Measurements from ENCODE around the gene ZNF492.
"Not testable (repeated sequence)": the region's sequence is repeated elsewhere in the genome, so short reads cannot be mapped to it uniquely, and the experiment has no call there.

The ZNF492 gene
- total RNA-seq: 1.9 to 3.1 reads per million in 2 donors

DNA sequence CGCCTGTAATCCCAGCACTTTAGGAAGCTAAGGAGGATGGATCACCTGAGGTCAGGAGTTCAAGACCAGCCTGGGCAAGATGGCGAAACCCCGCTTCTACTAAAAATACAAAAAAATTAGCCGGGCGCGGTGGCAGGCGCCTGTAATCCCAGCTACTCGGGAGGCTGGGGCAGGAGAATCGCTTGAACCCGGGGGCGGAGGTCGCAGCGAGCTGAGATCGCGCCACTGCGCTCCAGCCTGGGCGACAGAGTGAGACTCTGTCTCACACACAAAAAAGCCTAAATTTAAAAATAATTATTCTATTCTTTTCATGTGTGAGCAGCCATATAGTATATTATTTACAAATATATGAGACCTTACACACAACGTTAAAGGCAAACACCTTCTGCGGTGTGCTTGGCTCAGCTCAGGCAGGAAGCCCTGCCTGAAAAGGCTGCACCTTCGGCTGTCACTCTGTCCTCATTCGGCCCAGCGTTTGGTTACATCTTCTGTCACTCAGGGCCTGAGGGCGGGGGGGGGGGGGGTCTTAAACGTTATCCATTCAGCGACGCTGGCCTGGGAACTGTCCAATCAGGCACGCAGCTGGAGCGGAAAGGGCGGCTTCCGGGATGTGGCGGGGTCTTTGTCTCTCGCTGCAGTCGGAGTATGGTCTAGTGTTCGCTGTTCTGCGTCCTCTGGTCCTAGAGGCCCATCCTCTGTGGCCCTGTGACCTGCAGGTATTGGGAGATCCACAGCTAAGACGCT is at the start of gene ZNF492:
ZNF492 (plus strand) TSS at position 619 of the 744 bp plus-strand sequence. CDS start 19,076 bp downstream, outside the sequence.
- peak; percentile 44 to 93 (median 66) for DNase-seq

DNA sequence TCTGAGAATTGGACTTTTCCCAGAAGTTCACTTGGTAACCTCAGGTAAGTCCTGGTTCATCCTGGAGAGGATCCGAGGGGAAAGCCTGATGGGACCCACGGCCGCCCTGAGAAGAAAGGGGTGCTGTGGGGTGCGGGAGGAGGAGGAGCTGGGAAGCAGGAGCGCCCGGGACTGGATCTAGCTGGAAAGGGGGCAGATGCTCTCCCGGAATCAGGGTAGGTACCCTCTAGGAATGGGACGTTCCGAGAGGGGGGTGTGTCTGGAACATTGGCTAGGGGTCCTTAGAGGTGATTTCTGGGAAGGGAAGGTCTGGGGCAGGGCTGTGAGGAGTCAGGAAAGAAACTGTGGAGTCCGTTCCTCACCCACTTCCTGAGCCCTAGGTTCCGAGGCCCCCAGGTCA is 38.7 kb upstream of the ZNF492 start:
- DNase-seq: no peak

DNA sequence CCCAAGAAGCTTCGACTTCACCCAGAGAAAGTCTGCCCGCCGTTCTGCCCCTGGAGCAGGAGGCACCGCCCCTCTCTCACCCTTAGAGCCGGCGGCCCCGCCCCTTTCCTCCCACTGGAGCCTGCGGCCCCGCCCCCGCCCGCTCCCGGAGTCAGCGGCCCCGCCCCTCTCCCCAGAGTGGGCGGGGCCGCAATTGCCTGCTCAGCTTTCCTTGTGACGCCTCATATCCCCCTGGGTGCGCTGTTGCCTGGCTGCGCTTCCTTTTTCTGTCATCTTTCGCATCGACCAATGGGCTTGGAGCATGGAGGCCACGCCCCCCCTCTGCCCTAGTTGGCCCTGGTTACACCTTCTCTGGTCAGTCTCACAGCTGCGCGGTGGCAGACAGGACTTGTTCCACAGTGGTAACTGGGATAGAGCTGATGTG is 38.2 kb upstream of the ZNF492 start:
- DNase-seq: no peak

DNA sequence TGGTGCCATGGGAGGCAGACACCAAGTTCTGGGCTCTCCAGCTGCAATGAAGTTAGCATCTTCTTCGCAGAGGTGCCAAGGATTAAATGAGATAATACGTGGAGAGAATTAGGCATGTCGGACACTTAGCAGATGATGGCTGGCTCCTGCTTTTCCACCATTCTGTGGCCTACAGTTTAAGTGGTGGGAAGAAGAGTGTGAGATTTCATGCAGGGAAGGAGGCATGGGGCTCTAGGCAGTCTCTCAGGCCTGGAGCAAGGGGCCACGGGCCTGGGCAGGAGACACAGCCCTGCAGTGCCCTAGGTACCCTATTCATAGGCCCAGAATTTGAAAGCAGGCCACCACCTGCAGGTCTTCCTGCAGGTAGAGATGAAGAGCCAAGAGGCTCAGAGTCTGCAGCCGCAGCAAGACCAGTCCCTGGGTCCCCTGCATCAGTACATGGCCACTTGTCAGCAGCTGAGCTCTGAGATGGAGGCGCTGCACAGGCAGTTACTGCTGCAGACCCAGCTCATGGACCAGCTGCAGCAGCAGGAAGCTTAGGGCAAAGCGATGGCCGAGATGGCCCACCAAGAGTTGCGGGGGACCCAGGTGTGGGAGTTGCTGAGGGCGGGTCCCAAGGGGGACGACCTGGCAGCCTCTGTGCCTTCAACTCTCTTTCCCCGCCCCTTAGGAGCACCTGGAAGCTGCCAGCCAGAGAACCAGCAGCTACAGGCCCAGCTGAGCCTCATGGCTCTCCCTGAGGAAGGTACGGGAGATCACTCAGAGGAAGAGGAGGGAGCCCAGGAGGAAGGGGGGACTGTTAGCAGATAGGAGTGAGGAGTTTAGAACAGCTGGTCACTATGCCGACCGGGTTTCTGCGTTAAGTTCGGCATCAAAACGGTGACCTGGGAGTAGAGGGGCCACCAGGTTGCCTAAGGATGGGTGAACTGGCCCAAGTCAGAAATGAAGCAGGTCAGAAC is 33.2 kb upstream of the ZNF492 start:
- no peak for DNase-seq

DNA sequence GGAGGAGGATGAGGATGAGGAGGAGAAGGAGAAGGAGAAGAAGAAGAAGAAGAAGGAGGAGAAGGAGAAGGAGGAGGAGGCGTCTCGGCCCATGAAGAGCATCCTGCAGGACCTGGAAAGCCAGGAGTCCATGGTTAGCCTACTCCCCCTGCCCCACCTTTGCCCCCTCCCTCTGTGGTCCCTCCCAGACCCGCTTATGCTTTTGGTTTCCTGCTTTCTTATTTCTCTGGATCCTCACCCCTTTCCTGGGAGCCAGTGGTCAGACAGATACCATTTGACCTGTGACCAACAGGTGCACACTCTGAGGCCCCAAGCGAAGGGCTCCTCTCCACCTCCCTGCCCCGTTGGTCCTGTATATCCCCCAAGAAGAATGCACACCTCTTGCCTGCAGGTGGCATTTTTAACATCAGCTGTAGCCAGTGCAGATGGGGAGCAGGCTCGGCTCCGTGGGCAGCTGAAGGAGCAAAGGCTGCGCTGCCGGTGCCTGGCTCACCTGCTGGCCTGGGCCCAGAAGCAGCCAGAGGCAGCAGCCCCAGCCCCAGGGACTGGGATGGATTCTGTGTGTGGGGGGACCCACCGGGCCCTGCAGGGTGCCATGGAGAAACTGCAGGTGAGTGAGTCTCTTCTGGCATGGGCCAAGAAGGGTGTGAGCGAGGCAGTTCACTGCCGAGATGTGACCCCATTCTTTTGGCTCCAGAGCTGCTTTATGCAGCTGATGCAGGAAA is 32.1 kb upstream of the ZNF492 start:
- no peak for DNase-seq

DNA sequence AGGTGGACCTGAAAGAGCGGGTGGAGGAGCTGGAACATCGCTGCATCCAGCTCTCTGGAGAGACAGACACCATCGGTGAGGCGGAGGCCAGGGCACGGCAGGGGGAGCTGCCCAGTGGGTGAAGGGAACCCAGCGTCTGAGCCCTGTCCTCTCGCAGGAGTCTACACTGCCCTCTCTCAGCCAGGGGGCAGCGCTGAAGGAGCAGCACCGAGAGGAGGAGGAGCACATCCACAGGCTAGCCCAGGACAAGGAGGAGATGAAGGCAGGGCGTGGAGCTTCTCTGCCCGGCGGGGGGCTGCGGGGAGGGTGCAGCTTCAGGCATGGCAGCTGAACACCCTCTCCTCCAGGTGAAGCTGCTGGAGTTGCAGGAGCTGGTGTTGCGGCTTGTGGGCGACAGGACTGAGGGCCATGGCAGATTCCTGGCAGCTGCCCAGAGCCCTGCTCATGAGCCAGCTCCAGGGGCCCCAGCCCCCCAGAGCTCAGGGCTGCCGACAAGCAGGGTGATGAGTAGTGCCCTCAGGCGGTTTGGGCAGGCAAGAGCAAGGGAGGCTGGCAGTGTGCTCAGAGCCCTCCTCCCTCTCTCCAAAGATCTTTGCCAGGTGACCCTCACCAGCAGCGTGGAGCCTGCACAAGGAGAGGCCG is 31.4 kb upstream of the ZNF492 start:
- no peak for DNase-seq

DNA sequence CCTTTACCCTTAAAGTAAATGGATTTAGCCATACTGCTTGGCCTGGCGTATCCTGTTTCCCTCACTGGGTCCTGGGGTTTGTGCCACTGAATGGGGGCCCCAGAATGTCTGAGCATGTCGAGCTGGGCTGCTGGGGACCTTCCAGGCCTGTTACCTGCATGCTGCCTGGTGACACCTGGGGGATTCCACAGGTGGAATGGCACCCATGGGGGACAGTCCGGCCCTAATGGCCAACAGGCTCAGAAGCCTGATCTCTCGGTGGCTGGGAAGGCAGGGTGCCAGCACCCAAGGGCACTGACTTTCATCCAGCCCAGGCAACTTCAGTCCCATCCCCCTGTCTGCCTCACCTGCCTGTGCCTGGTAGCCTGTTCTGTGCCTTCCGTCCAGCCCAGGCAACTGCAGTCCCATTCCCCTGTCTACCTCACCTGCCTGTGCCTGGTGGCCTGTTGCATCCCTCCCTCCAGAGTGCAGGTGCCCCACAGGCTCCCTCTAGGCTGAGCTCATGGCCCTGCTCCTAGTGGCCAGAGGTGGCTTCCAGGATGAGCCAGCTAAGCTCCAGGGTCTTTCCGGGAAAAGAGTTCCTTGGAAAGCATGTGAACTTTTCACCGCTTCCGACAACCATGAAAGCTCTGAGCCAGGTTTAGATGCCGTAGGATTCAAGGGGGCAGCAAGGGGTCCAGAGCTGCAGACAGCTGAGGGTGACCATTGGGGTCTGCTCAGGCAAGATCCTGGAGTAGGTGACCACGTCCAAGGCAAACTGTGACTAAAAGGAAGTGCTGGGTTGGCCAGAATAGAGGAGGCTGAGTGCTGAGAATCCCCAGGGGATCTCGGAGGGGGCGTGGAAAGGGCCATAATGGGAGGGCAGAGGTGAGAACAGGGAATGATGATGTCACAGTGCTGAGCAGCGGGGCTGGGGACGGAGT is 30.3 kb upstream of the ZNF492 start:
- DNase-seq: no peak

DNA sequence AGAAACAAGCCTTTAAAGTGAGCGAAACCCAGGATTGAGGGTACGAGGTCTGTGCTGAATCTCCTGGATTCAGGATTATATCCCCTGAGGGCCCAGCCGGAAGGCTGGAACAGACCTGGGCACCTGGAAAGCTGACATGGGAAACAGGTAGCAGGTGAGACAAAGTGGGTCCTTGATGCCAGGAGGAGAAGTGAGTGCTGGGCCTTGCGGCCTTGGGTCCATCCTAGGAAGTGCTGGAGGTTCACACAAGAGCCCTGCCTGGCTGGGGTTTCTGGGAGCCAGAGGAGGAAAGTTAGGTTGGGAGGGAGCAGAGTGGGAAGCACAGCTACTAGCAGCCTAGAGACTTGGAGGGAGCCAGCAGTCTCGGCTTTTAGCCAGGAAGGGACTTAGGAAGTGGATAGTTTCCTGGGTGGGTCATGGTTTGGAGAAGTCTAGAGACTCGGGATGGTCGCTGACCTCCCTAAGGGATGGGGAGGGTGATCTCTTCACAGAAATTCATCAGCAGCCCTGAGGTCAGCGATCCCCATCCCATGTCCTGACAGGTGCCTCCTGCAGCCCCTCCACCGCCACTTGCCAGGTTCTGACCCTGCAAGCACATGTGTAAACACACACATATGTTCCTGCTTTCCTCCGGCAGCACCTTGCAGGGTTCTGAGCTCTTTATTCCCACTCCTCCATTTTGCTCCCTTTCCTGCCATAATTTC is 29.4 kb upstream of the ZNF492 start:
- DNase-seq: no peak

DNA sequence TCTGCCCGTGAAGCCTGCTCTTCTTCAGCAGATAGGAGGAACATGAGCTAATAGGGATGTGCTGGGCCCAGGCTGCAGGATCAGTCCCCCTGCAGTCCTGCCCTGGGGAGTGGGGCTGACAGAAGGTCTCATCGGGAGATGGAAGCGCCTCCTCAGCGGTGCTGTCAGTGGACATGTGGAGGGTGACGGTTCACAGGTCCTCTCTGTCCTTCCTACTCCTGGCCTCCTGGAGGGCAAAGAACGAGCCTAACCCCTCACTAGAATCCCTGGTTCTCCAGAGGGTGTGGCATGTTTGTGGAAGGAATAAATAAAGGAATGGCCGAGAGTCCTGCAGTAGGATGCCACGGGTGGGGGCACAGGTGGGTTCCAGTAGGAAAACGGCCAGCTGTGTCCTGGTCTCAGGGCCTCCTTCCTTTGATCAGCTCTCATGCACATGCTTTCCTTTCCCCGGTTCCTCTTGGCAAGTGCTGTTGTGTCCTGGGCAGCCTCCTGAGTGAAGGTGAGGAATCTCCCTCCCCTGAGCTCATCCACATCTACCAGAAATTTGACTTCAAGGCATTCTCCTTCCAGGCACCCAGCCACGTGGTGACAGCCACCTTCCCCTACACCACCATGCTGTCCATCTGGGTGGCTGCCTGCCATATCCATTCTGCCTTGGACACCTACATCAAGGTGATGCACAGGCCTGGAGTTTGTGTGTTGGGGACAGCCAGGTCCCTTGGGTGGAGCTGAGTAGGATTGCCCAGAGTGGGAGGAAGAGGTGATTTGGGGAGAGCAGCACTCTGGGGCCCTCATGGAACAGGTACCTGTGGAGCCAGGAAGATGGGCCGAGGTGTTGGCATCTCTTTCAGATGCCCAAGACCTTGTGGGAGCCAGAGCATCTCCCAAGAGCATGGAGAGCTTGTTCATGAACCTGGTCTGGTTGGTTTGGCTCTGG is 28.6 kb upstream of the ZNF492 start:
- no peak for DNase-seq

DNA sequence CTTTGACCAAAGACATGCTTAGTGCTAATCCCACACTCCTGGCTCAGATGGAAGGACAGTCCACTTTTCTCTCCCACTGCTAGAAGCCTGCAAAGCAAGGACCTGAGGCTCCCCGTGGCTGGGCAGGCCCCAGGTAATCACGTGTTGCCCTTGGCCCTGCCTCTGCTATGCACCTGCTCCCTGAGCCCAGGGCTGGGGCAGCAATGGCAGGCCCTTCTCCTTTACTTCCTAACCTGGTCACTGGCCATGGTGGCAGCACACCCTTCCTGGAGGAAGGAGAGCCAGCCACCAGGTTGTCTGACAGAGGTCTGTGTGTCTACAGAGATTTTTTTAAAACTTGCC is 27.9 kb upstream of the ZNF492 start:
- DNase-seq: no peak

DNA sequence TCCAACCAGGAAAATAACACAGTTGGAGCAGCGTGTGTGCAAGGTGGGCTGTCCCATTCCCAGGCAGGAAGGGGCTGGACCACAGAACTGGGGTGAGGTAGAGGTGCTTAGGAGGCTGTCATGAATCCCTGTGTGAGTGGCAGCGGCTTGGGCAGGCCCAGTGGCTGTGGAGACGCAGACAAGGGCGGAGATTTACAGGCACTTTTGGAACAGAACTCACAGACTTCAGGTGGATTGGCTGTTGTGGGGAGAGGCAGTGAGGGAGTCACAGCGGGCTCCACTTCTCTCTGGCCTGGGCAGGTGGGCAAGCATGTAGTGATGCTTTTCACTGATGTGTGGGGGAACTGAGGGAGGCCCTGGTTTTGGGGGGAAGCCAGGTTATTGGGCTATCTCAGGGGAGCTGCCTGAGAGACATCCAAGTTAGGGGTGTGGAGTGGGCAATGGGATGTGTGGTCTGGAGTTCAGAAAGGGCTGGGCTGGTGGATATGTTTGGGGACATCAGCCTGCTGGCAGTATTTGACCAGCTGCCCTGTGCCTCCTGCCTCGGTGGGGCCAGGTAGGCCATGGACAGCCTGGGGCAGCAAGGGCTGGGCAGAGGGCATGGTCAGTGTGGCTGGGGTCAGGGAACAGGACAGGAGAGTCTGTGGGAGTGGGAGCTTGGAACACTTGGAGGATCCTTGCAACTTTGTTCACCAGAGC is 27.0 kb upstream of the ZNF492 start:
- no peak for DNase-seq

DNA sequence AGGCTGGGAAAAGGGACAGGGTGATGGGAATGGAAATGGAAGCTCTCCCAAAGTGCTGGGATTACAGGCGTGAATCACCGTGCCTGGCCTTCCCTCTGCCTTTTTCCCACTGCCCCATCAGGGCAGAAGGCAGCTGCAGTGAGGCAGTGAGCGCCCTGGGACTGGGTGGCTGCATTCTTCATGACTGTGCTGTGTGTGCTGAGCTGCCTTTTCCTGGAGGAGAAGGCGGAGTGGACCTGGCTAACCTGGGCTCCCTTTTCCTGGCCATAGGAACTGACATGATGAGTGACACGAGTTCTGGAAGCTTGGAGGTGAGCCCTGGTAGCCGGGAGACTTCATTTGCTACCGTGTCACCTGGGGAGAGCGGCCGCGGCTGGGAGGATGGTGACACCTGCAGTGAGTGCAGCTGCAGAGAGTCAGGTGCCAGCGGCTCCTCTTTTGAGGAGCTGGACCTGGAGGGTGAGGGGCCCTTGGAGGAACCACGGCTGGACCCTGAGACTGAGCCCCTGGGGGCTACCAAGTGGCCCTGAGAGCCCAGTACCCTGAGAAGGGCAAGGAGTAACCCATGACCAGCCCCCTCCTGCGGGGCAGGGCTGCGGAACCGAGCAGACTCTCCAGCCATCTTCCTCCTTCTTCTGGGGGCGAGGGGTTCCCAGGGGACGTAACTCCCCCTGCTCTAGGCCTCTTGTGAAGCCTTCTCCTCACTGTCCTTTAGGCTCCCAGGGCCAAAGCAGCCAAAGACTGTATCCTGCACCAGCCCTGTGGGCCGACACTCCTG is 26.3 kb upstream of the ZNF492 start:
- DNase-seq: no peak

DNA sequence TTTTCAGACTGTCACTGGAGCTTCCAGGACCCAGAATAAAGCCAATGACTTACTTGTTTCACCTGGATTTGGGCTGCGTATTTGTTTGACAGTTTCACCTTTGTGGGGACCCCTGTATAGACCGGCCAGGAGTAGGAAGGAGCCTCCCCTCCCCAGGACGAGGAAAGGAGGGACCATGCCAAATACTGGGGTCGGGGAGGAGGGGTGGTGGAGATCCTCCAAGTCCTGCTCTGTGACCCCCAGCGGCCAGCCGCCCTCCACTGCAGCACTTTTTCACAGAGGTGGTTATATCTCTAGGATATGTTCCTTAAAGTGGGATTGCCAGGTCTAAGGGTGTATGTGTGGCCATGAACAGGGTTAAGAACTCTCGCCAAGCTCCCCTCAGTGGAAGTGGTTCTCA is 25.7 kb upstream of the ZNF492 start:
- no peak for DNase-seq

DNA sequence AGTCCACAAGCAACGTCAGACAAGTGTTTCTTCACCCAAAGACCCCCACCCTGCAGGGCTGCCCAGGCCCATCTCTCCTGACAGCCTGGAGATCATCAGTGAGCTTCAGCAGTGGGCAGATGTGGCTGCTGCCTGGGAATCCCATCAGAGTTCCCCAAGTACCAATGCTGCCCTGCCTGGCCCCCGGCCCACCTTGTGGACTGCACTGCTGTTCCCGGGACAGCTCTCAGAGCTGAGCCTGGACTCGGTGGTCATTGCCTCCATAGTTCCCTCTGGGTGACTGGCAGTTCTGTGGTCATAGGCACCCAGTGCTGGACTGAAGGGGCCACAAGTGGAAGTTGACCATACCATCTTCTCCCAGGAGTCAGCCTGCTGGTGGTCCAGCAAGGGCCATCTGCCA is 24.5 kb upstream of the ZNF492 start:
- DNase-seq: no peak

DNA sequence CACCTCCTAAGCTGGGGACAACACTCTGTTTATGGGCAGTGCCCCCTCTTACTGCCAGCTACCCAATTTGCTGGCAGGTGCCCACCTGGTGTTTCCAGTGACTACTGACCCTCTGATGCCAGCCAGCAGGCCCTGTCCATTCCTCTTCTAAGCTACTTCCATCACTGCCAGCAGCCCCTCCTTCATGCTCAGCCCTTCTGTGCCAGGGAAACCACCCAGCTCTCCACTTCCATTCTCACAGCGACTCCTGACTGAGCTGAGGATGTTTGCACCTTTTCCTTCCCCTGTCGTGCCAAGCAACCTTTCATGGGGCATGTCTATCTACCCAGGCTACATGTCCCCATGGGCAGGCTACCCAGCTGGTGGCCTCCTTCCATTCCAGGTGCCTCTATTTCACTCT is 24.0 kb upstream of the ZNF492 start:
- DNase-seq: no peak

DNA sequence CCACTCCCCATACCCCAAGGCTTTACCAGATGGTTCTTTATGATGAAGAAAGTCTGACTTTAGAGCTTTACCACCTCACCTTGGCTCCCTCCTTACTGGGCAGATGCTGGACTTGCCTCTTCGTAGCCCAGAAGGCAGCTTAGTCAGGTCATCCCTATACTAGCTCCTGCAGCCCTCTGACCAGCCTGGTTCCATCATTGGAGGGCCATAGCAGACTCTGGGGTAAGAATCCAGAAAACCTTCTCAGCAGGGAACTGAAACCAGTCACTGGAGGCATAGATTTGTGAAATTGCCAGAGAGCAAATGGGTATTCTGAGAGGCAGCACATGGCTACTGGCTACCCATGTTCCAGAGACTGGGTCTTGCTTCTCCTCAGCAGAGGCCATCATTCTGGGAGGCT is 21.8 kb upstream of the ZNF492 start:
- DNase-seq: no peak

DNA sequence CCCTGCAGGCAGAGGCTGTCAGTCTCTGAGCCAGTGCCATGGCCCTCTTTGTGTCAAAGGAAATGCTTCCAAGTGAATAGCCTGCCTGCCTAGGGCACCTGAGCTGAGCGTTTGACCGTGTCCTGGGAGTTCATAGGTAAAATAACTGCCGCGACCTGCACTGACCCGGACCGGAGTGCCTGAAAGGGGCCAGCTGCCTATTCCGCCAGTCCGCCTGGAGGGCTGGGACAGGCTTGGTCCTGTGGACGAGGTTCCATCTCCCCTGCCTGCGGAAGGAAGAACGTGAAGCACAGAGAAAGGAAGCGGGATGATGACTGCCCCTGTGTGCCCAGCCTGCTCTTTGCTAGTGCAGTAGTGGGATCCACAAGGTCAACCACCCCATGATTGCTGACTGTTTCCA is 17.5 kb upstream of the ZNF492 start:
- no peak for DNase-seq

DNA sequence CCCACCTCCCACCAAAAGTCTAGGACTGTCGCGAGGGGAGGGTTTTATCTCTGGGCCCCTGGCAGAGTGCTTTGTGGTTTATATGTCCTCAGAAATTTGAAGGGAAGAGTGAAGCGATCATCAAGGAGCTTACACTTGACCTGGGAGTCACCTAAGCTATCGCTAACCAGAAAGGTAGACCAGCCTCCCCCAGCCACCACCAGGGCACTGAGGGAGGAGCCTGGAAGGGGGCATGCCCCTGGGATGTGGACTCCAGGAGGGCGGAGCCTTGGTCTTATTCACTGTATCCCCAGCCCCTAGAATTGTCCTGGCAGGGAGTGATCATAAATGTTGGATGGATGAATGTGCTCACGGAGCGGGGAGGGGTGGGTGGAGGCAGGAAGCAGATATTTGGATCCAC is 16.9 kb upstream of the ZNF492 start:
- not testable (repeated sequence) for DNase-seq
